HG03460 (cell line): ENCODE data around the gene BRD9.

ENCODE experiments used
- ATAC-seq: cut with Tn5 transposase; IDR thresholded peaks from one replicate; pipeline ENCODE4 v1.9.1; 2021; ENCODE audit not compliant: unreplicated experiment

Gene BRD9

DNA sequence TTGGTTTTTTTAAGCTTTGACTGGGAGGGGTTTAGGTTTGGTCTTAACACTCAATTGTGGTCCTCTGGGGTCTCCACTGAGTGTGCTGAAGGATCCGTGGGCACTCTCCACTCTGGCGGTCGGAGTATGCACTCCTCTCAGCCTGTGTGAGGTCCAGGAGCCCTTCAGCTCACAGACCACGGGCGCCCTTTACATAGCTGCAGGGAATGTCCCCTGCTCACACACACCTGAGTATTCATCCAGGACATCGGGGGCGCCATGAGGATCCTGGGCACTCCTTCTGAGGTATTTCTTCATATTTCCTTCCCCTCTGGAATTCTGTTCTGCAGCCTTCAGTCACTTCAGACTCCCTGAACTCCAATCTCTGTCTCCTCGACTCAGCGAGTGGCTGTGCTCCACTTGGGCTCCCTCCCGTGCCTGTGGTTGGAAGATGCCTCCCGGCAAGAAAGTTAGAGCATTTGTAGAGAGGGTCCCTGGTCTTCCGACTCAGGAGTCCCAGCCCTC, 12.6 kb upstream of the BRD9 start:
- ATAC-seq = no peak

DNA sequence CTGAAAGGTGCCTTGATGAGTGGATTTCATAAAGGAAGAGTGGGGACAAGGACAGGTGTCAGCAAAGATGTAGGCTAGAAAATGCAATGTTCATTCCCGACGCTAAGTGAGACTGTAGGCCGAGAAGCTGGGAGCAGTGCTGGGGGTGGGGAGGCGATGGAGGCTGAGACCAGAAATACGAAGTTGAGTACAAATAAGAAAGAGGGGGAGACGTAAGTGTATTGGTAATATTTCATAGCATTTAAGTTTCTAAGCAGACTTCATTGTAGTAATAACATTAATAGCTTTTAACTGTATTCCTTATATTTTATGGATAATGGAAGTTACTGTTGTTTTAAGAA, 11.1 kb upstream of the BRD9 start:
- ATAC-seq = no peak

DNA sequence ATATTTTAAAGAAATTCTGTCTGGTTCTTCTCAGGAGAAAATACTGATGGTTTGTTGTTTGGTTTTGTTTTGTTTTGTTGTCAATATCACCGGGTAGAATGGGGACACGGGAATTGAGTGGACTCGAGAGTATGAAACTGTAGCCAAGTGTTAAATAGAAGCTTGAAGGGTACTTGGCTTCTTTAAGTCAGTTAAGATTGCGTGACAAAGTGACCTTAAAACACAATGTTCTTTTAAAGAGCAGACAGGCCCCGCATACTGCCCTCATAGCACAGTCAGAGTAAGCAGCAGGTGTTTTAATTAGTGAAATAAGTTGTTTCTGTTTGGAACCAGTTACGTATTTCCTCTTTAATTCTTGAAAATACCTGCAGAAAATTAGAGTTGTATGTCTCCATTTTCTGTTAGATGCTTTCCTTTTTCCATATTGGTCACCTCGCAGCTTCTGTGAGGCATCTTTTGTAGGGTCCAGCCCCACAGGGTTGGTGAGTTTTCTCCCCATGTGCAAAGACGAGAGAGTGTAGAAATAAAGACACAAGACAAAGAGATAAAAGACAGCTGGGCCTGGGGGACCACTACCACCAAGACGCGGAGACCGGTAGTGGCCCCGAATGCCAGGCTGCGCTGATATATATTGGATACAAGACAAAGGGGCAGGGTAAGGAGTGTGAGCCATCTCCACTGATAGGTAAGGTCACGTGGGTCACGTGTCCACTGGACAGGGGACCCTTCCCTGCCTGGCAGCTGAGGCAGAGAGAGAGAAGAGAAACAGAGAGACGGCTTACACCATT, 9.7 kb upstream of the BRD9 start:
- no peak for ATAC-seq

DNA sequence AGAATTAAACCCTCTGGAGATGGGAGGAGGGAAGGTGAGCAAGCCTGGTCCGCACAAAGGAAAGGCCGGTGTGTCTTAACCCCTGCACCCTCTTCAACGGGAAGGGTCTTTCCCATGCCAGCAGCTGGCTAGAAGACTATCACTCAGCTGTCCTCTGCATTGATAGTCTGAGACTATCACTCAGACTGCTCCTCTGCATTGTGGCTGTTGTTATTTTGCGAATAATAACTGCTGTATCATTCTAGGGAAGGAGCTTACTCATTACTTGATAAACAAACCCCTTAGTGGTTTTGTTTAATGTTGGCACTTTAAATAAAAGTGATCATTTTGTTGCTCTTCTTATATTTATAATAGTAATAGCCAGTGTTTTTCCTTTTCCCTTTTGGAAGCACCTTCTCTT, 8.2 kb upstream of the BRD9 start:
- ATAC-seq = no peak

DNA sequence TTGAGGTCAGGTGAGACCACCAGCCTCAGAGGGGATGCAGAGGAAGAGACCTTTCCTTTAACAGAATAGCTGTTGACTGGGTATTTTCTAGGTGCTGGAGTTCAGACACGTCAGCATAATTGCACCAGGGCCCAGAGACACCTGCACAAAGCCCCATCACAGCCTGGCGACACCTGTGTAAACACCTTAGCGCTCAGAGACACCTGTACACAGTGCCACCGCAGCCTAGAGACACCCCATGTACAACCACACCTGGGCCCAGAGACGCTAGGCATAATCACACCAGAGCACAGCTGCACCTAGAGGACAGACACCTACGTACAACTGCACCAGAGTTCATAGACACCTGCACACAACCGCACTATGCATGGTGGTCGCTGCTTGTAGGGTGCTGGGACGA, 1.1 kb upstream of the BRD9 start:
- ATAC-seq = no peak

DNA sequence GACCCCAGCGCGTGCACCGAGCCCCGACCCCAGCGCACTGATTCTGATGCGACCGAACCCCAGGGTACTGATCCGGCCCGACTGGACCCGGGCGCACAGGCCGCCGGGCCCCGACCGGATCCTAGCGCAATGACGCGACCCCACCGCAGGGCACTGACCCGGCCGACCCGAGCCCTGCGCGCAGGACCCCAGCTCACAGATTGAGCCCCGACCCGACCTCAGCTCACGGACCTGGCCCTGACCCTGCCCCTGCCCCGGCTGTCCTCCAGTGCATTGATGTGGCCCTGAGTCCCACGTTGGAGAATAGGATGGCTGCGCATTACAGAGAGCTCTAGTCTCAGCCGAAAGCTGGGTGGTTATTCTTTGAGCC, 521 bp upstream of the BRD9 start:
- ATAC-seq = peak; percentile 17

DNA sequence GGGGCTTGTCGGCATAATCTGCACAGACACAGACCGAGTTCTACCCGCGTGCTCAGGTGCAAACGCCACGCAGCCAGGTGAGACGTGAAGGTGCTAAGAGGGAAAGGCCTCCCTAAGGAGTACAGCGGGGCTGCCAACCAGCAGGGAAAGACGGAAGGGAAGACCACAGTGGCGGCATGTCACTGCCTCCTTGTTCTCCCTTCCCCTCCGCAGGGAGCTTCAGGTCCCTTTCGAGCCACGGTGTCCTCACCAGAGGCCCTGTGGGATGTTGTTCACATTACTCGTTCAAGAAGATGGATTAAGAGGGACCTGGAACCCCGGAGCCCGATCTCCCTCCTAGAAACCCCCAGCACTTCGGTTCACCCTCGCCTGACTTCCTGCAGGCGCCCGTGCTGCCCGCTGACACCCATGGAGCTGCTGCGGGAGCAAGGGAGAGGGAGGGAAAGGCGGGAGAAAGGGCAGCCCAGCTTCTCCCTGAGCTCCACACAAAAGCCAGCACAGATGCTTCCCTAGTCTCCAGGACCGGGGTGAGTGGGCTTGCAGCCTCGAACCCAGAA, 686 bp downstream of the BRD9 start:
- ATAC-seq = peak; percentile 14

DNA sequence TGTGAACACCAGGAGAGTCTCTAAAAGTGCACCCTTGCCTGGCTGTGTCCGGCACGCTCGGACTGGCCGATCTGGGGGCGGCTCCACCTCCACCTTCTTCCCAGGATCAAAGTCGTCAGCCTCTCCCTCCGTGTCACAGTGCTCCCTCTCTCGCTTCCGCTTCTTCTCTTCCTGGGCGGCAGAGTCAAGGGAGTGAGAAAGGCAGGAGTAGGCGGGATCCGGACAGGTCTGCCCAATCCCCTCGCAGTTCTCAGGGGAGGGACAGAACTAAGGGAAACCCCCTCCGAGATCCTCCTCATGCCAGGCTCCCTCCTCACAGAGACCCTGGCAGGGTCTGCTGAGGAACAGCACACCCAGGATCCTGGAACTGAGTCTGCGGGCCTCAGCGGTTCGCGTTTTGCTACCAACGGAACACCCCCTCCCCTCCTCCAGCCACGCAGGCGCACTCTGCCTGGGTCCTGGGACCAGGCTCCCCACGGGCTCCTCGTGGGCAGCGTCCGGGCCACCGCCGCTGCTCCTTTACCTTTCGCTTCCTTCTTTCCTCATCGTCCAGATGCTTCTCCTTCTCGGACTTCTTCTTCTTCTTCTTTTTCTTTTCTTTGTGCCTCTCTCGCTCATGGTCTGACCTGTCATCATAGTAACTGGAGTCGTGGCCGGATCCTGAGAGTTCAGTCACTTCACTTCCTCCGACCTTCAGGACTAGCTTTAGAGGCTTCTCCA, 1.3 kb downstream of the BRD9 start:
- no peak for ATAC-seq

DNA sequence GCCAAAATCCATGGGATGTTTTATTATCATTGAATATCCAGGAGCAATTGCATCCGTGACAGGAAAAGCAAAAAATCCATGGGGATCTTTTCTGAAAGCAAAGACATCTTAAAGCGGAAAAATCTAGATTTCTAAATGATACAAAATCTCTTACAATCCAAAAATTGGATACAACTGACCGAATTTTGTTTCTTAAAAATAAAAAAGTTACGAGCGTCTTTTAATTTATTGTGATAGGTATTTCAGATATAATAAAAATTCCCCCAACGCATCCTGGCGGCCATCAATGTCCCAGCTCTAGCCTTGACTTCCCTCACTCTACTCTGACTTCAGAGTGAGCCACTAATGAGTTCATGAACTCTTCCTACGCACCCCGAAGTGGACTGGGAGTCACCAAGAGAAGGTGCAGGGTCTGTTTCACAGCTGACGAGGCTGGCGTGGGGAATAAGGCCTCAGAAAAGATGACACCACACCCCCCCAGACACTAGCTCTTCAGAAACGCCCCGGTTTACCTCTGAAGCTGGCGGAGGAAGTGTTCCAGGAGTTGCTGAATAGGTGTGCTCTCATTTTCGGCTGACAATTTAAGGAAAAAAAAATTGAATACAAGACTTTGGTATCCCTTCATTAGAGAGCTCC, 3.4 kb downstream of the BRD9 start:
- no peak for ATAC-seq

DNA sequence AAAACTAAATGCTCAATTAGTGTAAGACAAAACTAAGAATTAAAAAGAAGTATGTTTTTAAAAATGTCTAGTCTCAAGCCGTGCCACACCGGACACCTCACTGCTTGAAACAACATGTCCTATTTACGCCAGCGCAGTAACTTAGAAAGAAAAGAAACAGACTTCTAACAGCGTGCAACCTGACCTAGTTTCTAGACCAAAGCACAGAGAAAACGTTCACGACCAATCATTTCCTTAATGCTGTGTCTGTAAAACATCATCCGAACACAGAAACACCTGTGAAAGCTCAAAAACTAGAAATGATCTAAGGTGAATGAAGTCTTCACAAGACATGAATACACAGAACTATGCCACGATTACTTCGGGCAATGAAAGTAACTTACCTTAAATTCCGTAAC, 4.0 kb downstream of the BRD9 start:
- ATAC-seq = no peak

DNA sequence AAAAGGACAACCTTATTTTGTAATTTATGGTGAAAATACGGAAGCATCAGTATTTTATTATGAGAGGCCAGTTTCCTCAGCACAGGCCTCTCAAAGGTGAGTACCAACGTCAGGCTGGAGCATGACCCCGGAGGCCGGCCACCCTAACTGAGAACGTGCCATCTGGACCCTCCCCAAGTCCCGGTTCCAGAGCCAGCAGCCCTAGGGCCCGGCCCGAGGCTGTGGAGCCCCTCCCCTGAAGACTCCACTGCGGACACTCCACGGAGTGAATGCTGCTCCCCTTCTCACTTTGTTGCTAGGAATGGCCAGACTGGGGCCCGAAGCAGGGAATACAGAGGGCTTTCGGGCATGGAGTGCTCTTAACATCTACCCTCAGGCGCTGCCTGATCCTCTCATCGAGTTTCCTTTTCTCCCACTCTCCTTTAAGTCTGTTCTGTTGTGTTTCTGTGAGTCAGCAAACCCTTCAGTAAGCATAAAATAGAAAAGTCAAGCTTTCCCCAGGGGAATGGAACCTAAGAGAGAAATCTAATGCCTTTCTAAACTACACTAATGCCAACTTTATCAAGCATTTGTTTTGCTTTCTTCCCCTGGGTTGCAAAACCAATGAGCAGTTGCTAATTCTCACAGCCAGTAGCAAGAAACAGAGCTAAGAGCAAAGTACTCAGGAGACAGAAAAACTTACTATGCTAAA, 4.5 kb downstream of the BRD9 start:
- ATAC-seq = no peak

DNA sequence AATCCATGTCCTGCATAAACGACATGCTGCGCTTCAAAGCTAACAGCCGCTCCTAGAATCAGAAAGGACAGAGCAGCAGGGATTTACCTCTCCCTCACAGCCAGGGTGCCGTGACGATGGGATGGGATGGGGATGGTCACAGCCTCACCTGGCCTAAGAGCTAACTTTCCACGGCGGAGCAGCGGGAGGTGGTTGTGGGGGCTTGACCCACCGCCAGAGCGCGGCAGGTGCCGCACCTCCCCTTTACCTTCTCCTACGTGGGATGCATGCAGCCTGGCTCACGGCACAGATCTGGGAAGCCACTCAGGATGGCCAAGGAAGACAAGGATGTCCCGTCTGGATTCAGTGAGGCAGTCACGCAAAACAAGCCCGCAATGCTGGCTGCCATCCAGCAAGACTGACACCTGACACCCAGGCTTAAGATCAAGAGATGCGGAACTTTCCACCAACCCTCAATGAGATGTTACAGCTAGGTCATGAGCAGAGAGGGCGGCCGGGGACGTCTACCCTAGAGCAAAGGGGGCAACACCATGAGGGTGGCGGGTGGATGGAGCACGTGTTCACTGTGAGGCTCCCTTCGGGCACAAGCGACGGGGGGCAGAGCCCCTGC, 5.8 kb downstream of the BRD9 start:
- ATAC-seq = no peak

DNA sequence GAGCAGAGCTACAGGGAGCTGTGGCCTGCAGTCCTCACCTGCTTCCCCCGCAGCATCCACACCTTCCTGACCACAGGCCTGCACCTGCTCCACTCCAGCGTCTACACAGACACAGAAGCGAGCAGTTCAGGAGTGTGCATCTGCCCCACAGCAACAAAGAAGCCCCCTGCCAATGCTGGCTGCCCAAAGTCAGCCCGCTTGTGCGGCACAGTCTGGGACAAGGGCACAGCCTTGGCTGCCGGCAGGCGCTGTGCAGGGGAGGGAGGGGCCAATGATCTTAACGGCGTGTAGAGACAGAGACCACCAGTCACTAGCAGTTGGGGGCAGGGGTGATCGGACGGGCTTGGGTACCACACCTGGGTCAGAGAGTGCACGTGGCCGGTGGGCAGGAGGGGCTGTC, 6.6 kb downstream of the BRD9 start:
- ATAC-seq = no peak

DNA sequence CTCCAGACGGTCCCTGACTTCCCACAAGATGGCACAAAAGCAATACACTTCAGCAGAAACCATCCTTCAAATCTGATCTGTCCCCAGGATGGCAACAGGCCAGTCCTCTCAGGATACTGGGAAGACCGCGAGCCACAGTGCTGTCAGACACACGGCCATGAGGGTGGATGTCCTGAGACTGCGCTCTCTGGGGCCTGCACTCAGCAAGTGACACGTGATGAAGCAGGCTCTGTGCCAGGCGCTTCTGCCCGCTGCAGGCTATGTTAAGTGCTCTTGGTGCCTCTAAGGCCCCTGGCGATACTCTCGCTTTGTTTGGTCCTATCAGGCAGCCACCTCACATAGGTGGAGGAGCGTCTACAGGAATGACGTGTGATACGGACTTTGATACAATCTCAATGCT, 7.1 kb downstream of the BRD9 start:
- no peak for ATAC-seq

DNA sequence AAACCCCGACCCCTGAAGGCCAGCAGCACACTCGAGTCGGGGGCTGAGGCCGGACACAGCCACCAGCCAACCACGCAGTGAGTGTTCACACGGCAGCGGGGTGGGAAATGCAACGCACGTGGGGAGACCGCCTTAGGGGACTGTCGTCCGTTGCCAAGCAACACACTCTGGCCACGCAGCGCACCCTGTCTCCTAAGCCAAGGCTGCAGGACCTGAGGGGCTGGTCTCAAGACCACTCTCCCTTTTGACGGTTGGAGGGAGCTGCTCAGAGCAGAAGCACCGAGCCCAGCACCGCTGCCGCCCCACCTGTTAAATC, 7.5 kb downstream of the BRD9 start:
- no peak for ATAC-seq

DNA sequence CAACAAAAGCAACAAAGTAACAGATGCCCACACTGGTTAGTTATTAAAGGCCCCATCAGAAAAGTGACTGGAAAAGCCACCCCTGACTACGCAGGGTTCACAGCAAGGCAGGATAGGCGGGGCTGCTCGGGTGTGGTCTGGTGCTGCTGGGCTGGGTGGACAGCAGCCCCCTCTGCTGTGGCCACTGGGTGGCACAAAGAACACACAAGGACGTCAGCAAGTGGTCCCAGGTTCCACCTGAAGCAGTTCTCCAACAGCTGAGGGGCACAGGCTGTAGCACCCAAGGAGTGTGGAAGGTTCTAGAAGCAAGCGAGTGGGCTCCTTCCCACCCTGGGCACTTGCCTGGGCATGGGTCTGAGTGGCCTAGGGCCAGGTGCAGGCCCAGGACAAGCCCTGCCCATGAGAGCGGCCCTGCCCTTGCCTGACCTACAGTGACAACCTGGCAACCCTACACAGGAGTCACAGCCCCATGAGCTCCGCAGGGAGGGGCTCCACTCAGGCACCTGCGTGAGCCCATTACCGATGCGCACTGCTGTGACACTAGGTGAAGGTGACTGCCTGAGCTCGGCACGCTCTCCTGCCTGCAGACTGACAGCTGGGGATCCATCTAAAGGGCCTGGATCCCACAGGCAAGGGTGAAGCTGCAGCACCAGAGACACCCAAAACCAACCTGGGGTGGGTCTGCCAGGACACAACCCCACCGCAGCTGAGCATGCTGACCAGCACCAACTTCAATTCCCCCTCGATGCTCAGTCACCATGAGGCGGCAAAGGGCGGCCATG, 8.1 kb downstream of the BRD9 start:
- ATAC-seq = no peak

DNA sequence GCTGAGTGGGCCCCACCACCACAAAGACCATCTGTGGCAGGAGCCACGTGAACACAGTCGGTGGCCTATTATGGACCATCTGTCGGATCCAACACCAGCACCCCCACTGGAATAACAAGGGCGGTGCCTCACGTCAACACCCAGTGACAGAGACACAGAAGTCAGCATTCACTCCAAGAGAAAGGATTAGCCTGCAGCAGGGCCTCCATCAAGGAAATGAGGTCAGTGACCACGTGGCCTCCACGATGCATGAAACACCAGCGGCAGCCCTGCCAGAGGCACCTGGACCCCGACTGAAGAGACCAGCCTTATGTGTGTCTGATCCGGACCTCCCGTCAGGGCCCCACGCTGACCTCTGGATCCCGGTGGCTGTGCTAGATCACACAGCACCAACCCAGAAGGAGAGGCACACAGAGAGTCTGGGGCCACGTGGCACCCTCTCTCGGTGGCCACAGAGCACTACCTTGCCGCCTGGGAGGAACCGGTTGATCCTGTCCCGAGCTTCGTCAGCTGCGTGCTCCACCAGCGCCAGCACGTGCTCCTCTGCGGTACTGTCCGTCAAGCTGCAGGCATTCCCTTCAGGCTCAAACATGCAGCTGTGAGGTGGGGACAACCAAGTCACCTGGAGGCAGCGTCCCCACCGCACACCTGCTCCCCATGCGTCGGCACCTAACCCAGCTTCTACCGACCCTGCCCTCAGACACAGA, 9.0 kb downstream of the BRD9 start:
- ATAC-seq = no peak

DNA sequence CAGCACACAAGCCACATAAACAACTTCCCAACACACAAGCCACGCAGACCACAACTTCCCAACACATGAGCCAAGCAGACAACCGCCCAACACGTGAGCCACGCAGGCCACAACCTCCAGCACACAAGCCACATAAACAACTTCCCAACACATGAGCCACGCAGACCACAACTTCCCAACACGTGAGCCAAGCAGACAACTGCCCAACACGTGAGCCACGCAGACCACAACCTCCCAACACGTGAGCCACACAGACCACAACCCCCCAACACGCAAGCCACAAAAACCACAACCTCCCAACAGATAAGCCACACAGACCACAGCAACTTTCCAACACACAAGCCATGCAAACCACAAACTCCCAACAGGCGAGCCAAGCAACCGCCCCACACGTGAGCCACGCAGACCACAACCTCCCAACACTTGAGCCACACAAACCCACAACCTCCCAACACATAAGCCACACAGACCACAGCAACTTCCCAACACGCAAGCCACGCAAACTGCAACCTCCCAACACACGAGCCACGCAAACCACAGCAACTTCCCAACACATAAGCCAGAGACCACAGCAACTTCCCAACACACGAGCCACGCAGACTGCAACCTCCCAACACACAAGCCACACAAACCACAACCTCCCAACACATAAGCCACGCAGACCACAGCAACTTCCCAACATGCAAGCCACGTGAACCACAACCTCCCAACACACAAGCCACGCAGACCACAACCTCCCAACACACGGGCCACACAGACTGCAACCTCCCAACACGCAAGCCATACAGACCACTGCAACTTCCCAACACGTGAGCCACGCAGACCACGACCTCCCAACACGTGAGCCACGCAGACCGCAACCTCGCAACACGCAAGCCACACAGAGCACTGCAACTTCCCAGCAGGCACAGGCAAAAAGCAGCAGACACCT, 10.1 kb downstream of the BRD9 start:
- no peak for ATAC-seq

DNA sequence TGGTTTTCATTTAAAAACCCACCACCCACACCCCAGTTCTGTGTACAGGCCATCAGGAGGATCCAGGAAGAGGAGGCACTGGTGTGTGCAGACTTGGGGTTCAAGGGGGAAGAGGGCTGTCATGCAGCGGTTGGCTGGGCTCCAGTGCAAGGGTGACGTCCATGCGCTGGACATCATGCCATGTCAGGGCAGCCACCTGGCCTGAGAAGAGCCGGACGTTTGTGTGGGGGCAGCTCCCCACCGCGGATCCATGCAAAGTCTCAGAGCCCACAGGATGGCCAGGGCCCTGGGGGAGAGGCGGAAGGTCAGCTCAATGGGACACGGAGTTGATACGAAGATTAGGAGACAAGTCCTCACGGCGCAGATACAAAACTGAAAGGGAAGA, 11.1 kb downstream of the BRD9 start:
- no peak for ATAC-seq
